ENCODE measurements around the gene SCO2. TPM values are rescaled to one million over a fixed set of nuclear protein-coding genes. Genes with fewer than 3 reads are reported as not detected.

SCO2 gene
- total and polyA plus RNA-seq, 10 donors, result 1.2 to 12.7 (median 5.5) TPM; not detected in 1

GRCh38 chr22:50569041-50569459, 43.7 kb upstream of the SCO2 start:
- H3K4me1 ChIP-seq, result no peaks in the 10 kb centered on the region
- intact Hi-C loops (cut with DNase I; ENCODE audit: low total_unique reads), result no loop called here
- no peak overlapping the region for H3K4me3 ChIP-seq
- no peak overlapping the region for H3K27ac ChIP-seq
- H3K36me3 ChIP-seq, result peaks cover 0 to 69% (median 32%) of the 10 kb centered on the region in 6 donors
- no peaks in the 10 kb centered on the region for H3K9me3 ChIP-seq
- no peak for DNase-seq
- WGBS, 5 donors, result 82 to 96% (median 90%) methylated on average over 8 of the region's 8 CpGs
- TF ChIP-seq, protein P1, sequence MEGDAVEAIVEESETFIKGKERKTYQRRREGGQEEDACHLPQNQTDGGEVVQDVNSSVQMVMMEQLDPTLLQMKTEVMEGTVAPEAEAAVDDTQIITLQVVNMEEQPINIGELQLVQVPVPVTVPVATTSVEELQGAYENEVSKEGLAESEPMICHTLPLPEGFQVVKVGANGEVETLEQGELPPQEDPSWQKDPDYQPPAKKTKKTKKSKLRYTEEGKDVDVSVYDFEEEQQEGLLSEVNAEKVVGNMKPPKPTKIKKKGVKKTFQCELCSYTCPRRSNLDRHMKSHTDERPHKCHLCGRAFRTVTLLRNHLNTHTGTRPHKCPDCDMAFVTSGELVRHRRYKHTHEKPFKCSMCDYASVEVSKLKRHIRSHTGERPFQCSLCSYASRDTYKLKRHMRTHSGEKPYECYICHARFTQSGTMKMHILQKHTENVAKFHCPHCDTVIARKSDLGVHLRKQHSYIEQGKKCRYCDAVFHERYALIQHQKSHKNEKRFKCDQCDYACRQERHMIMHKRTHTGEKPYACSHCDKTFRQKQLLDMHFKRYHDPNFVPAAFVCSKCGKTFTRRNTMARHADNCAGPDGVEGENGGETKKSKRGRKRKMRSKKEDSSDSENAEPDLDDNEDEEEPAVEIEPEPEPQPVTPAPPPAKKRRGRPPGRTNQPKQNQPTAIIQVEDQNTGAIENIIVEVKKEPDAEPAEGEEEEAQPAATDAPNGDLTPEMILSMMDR (IDR thresholded peaks at IDR 0.05 in 8 of 11, conservative IDR thresholded peaks at IDR 0.05 in 3 of 11), result no peak
- TF ChIP-seq POLR2A (IDR thresholded peaks at IDR 0.05) (no peak), POLR2AphosphoS5 (IDR thresholded peaks at IDR 0.05) (no peak)
- H3K27me3 ChIP-seq (replicated peaks in 1 of 7), result no peaks in the 10 kb centered on the region

- Histone ChIP-seq H3K4me1 (peaks cover under 1 to 3% (median 3%) of the 10 kb centered on the region in 6 donors), H3K9me3 (no peaks in the 10 kb centered on the region), H3K36me3 (peaks cover 0 to 65% (median 32%) of the 10 kb centered on the region in 6 donors), H3K27ac (no peak overlapping the region), H3K27me3 (replicated peaks in 1 of 7) (no peaks in the 10 kb centered on the region), H3K4me3 (no peak overlapping the region)
- 91 to 98% (median 93%) methylated on average over 7 of the region's 7 CpGs for WGBS, 5 donors
- TF ChIP-seq, protein P1 (IDR thresholded peaks at IDR 0.05 in 8 of 11, conservative IDR thresholded peaks at IDR 0.05 in 3 of 11), result no peak
- no peak for TF ChIP-seq POLR2A (IDR thresholded peaks at IDR 0.05)
- no peak for TF ChIP-seq POLR2AphosphoS5 (IDR thresholded peaks at IDR 0.05)
- intact Hi-C loops (cut with DNase I; ENCODE audit: low total_unique reads), result no loop called here
- DNase-seq, result no peak
Measured at GRCh38 chr22:50568626-50569025, 43.2 kb upstream of the SCO2 start.

- WGBS, 5 donors, result 90 to 95% (median 93%) methylated on average over 7 of the region's 7 CpGs
- TF ChIP-seq POLR2A (IDR thresholded peaks at IDR 0.05) (no peak), POLR2AphosphoS5 (IDR thresholded peaks at IDR 0.05) (no peak)
- TF ChIP-seq, protein P1 (IDR thresholded peaks at IDR 0.05 in 8 of 11, conservative IDR thresholded peaks at IDR 0.05 in 3 of 11), result no peak
Measured at GRCh38 chr22:50567721-50568252, 42.4 kb upstream of the SCO2 start.

GRCh38 chr22:50564289-50564688, 38.9 kb upstream of the SCO2 start:
- H3K27me3 ChIP-seq (replicated peaks in 1 of 7), result no peaks in the 10 kb centered on the region
- peaks cover 0 to 22% (median 9%) of the 10 kb centered on the region in 6 donors for H3K36me3 ChIP-seq
- 90 to 98% (median 94%) methylated on average over 11 of the region's 11 CpGs for WGBS, 5 donors
- TF ChIP-seq POLR2A (IDR thresholded peaks at IDR 0.05), result no peak
- TF ChIP-seq POLR2AphosphoS5 (IDR thresholded peaks at IDR 0.05), result no peak
- TF ChIP-seq, protein P1 (IDR thresholded peaks at IDR 0.05 in 8 of 11, conservative IDR thresholded peaks at IDR 0.05 in 3 of 11), result no peak
- no peak overlapping the region for H3K4me3 ChIP-seq
- no peak overlapping the region for H3K27ac ChIP-seq
- H3K9me3 ChIP-seq, result no peaks in the 10 kb centered on the region
- no peak for DNase-seq
- intact Hi-C loops (cut with DNase I; ENCODE audit: low total_unique reads), result no loop called here
- peaks cover 4 to 15% (median 9%) of the 10 kb centered on the region in 6 donors for H3K4me1 ChIP-seq

More at GRCh38 chr22:50567721-50568252, 42.4 kb upstream of the SCO2 start:
- DNase-seq, result no peak
- Histone ChIP-seq H3K27me3 (replicated peaks in 1 of 7) (no peaks in the 10 kb centered on the region), H3K4me3 (no peak overlapping the region), H3K9me3 (no peaks in the 10 kb centered on the region), H3K4me1 (peaks cover 4 to 12% (median 9%) of the 10 kb centered on the region in 6 donors), H3K36me3 (peaks cover 0 to 57% (median 32%) of the 10 kb centered on the region in 6 donors), H3K27ac (no peak overlapping the region)
- intact Hi-C loops (cut with DNase I; ENCODE audit: low total_unique reads), result no loop called here
